HCT116 (cell line): ENCODE data around the gene RHBDF1. TPM values are rescaled to one million over a fixed set of nuclear protein-coding genes. Genes with fewer than 3 reads are reported as not detected.
A peak's percentile ranks its signal among the peaks of the same experiment; 100 is the strongest.

Experiments used
- ATAC-seq: fragments of 200-7000 bp; cut with Tn5 transposase; 2 replicates; pipeline ENCODE4 v1.9.1; 2020; ENCODE audit warnings: mild to moderate bottlenecking, moderate library complexity
- BruUV-seq: library from RNA; stranded (reverse); fragments of 400-500 nt; replicated peaks from 2 replicates; lab custom pipeline; 2021; lab: Mats Ljungman, UMichigan
- CTCF ChIA-PET: fragments of 300-600 bp; sonication (Branson Sonifier 250); formaldehyde crosslinking; loops from one replicate; lab custom pipeline; 2021; ENCODE audit warnings: antibody characterized with exemption; lab: Charles Lee
- POLR2A ChIA-PET: fragments of 300-600, 350-600 bp; sonication (Branson Sonifier 250); formaldehyde crosslinking; loops from one replicate; lab custom pipeline; 2021; ENCODE audit warnings: antibody characterized with exemption; lab: Charles Lee
- RAD21 ChIA-PET, 2 experiments: fragments of 300-600 bp; sonication (Branson Sonifier 250); formaldehyde crosslinking; loops; one replicate each; lab custom pipeline; 2023; ENCODE audit warnings: low total read pairs in 2 of 2; ENCODE audit not compliant: uncharacterized antibody in 2 of 2, unreplicated experiment in 2 of 2, low non-redundant PET in 1 of 2; lab: Charles Lee
- DNase-seq: peaks from one replicate; pipeline ENCODE4 v3.0.0-alpha.2; 2010; ENCODE audit warnings: low read depth, low spot score
- H2AFZ ChIP-seq: fragments of 200-600 bp; shearing (Covaris generic), sonication (generic); 2 replicates; pipeline ENCODE4 v1.6.1; 2017; ENCODE audit warnings: low read depth, mixed run types, mixed read lengths, antibody characterized with exemption, low read length; ENCODE audit not compliant: poor library complexity, severe bottlenecking
- H3K27ac ChIP-seq: 2 replicates; pipeline ENCODE4 v1.5.1; 2012; ENCODE audit warnings: low read depth, low read length
- H3K27me3 ChIP-seq: fragments of 200-600 bp; sonication (generic); 2 replicates; pipeline ENCODE4 v1.6.1; 2016; ENCODE audit warnings: mixed run types, low read length, mixed read lengths; ENCODE audit not compliant: insufficient read depth
- H3K36me3 ChIP-seq, 2 experiments: fragments of 200-500 bp in 1 of 2; fragments of 200-600 bp in 1 of 2; sonication (Bioruptor generic) in 1 of 2; sonication (generic) in 1 of 2; 2 replicates each; pipeline versions ENCODE4 v1.5.1 to v1.6.1; 2014 to 2016; ENCODE audit warnings: low read length in 2 of 2, inconsistent platforms in 1 of 2, mixed read lengths in 1 of 2, mixed run types in 1 of 2; ENCODE audit not compliant: insufficient read depth in 2 of 2, control insufficient read depth in 1 of 2
- H3K4me1 ChIP-seq, 2 experiments: fragments of 200-600 bp in 1 of 2; sonication (generic) in 1 of 2; 2 replicates each; pipeline versions ENCODE4 v1.5.1 to v1.6.1; 2012 to 2017; ENCODE audit warnings: low read length in 2 of 2, inconsistent platforms in 1 of 2, mild to moderate bottlenecking in 1 of 2, mixed read lengths in 1 of 2, mixed run types in 1 of 2, moderate library complexity in 1 of 2; ENCODE audit not compliant: insufficient read depth in 2 of 2, control insufficient read depth in 1 of 2
- H3K4me2 ChIP-seq: fragments of 200-600 bp; sonication (generic); 2 replicates; pipeline ENCODE4 v1.6.1; 2017; ENCODE audit warnings: mixed run types, low read length, mixed read lengths
- H3K4me3 ChIP-seq, 2 experiments: fragments of 200-600 bp in 1 of 2; sonication (generic) in 1 of 2; replicated peaks in 1 of 2; 2 replicates each; pipeline ENCODE4 v1.5.1; 2011 to 2016; ENCODE audit warnings: low read length in 2 of 2, control low read depth in 1 of 2, low read depth in 1 of 2, mild to moderate bottlenecking in 1 of 2, mixed read lengths in 1 of 2, mixed run types in 1 of 2
- H3K79me2 ChIP-seq: fragments of 200-600 bp; sonication (generic); 2 replicates; pipeline ENCODE4 v1.6.1; 2017; ENCODE audit warnings: mild to moderate bottlenecking, mixed run types, low read length, moderate library complexity, mixed read lengths; ENCODE audit not compliant: insufficient read depth
- H3K9ac ChIP-seq: fragments of 200-600 bp; sonication (generic); 2 replicates; pipeline ENCODE4 v1.6.1; 2016; ENCODE audit warnings: low read length, mixed read lengths
- H3K9me2 ChIP-seq: fragments of 200-600 bp; sonication (generic), shearing (Covaris generic); 2 replicates; pipeline ENCODE4 v1.6.1; 2017; ENCODE audit warnings: mixed run types, mild to moderate bottlenecking, moderate library complexity; ENCODE audit not compliant: insufficient read depth
- H3K9me3 ChIP-seq, 2 experiments: fragments of 200-500 bp in 1 of 2; fragments of 200-600 bp in 1 of 2; sonication (Bioruptor generic) in 1 of 2; sonication (generic) in 1 of 2; 2 replicates each; pipeline ENCODE4 v1.6.1; 2014 to 2017; ENCODE audit warnings: low read length in 2 of 2, mixed read lengths in 2 of 2, inconsistent platforms in 1 of 2, low read depth in 1 of 2, mild to moderate bottlenecking in 1 of 2, mixed run types in 1 of 2, moderate library complexity in 1 of 2; ENCODE audit not compliant: control insufficient read depth in 1 of 2, insufficient read depth in 1 of 2
- H4K20me1 ChIP-seq: fragments of 200-600 bp; sonication (generic), shearing (Covaris generic); 2 replicates; pipeline ENCODE4 v1.6.1; 2017; ENCODE audit warnings: mixed run types, mild to moderate bottlenecking, moderate library complexity; ENCODE audit not compliant: insufficient read depth
- JUND ChIP-seq: IDR thresholded peaks from 2 replicates; pipeline ENCODE4 v1.6.1; 2012
- RAD21 ChIP-seq: IDR thresholded peaks from 2 replicates; pipeline ENCODE4 v1.6.1; 2012; ENCODE audit warnings: low read depth, mild to moderate bottlenecking
- SIN3A ChIP-seq: IDR thresholded peaks from 2 replicates; pipeline ENCODE4 v1.6.1; 2012; ENCODE audit warnings: low read depth
- SP1 ChIP-seq: IDR thresholded peaks from 2 replicates; pipeline ENCODE4 v1.6.1; 2012; ENCODE audit warnings: low read depth
- intact Hi-C: fragments of 100-400 bp; cut with micrococcal nuclease; formaldehyde crosslinking; loops from 2 replicates; pipeline ENCODE4 v1.10.0; 2022
- total RNA-seq: library from RNA; stranded (reverse); gene quantifications from one replicate; pipeline ENCODE4 v1.2.1, GENCODE V29; 2021; ENCODE audit not compliant: unreplicated experiment
- TF ChIP-seq, protein P1 (sequence below): IDR thresholded peaks from 2 replicates; pipeline ENCODE4 v1.6.1; 2012; ENCODE audit warnings: low read depth

The RHBDF1 gene
- total RNA-seq, 1 experiment from 2014 or later: 19.8 TPM

DNA sequence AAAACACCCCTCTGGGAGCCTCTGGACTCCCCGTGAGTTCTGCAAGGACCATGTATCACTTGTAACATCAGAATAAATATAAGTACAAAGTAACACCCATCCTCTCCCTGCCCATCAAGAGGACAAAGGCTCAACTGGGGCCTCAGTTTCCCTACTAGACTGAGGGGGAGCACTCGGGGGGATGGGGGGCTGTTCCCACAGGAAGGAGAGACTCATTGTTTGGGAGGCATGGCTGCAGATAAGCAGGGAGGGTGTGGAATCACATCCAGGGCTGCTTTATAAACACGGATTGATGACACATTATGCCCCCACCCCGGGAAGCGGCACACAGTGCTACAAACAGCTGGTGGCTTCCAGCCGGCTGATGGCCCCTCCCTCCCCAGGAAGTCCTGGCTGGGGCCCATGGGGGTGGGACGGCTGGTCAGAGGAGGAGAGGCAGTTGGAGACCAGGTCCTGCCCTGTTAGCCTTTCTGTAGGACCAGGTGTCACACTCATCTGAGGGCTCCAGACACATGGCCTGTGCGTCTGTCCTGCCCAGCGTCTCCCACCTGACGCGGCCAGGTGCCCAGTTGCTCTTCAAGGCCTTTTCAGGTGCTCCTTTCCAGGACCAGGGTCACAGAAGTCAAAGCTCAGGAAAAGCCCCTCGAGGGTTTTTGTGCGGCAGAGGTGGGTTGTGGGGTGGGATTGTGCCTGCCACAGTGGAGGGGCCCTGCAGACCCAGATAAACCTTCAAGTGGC lies 4.3 kb upstream of the RHBDF1 start:
- H3K4me1 ChIP-seq: peaks cover 22 to 35% of the 10 kb centered on the region in 2 experiments
- H3K9me2 ChIP-seq: no peaks in the 10 kb centered on the region
- ATAC-seq (no peak; the same call in 1 of the 2 replicates), DNase-seq (no peak)
- no peaks in the 10 kb centered on the region for H3K27me3 ChIP-seq
- H3K27ac ChIP-seq: peak overlapping the region; percentile 90
- intact Hi-C loops: no loop called here
- TSS peak; percentile 42 for BruUV-seq
- no peaks in the 10 kb centered on the region for H4K20me1 ChIP-seq
- H3K9me3 ChIP-seq: no peaks in the 10 kb centered on the region
- H2AFZ ChIP-seq: no peak overlapping the region
- H3K36me3 ChIP-seq: no peaks in the 10 kb centered on the region
- ChIA-PET POLR2A (no interaction called here), RAD21 (no interaction called here), CTCF (interaction anchor here (1.0 to 1.4 kb wide), 2 partner anchors 10 to 20 kb away, joined by 3 to 7 read pairs; no protein-coding TSS in a partner anchor)
- H3K4me2 ChIP-seq: peak overlapping the region; percentile 80
- H3K79me2 ChIP-seq: 0 out of 2 replicates have a peak, but pooled peaks cover 4% of the 10 kb centered on the region
- peak overlapping the region; percentile 71 for H3K9ac ChIP-seq
- H3K4me3 ChIP-seq: peak overlapping the region; percentile 62 to 68
- TF ChIP-seq, protein P1, sequence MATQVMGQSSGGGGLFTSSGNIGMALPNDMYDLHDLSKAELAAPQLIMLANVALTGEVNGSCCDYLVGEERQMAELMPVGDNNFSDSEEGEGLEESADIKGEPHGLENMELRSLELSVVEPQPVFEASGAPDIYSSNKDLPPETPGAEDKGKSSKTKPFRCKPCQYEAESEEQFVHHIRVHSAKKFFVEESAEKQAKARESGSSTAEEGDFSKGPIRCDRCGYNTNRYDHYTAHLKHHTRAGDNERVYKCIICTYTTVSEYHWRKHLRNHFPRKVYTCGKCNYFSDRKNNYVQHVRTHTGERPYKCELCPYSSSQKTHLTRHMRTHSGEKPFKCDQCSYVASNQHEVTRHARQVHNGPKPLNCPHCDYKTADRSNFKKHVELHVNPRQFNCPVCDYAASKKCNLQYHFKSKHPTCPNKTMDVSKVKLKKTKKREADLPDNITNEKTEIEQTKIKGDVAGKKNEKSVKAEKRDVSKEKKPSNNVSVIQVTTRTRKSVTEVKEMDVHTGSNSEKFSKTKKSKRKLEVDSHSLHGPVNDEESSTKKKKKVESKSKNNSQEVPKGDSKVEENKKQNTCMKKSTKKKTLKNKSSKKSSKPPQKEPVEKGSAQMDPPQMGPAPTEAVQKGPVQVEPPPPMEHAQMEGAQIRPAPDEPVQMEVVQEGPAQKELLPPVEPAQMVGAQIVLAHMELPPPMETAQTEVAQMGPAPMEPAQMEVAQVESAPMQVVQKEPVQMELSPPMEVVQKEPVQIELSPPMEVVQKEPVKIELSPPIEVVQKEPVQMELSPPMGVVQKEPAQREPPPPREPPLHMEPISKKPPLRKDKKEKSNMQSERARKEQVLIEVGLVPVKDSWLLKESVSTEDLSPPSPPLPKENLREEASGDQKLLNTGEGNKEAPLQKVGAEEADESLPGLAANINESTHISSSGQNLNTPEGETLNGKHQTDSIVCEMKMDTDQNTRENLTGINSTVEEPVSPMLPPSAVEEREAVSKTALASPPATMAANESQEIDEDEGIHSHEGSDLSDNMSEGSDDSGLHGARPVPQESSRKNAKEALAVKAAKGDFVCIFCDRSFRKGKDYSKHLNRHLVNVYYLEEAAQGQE: no peak
- TF ChIP-seq SIN3A: peak; percentile 43; the same call in 1 of the 2 replicates
- 0 out of 2 replicates have a peak, but pooled peaks have one; percentile 16 for TF ChIP-seq SP1
- no peak for TF ChIP-seq RAD21
- TF ChIP-seq JUND: peak; percentile 27; the same call in 1 of the 2 replicates
